HEK293T (cell line): ENCODE data around the gene PSENEN.

Experiments
- CTCF ChIA-PET: fragments of 350-600 bp; formaldehyde crosslinking; extraction: SDS; loops from one replicate; lab custom pipeline; 2021; ENCODE audit warnings: antibody characterized with exemption, inconsistent platforms; lab: Yijun Ruan, JAX
- POLR2A ChIA-PET: fragments of 350-600 bp; formaldehyde crosslinking; extraction: SDS; loops from one replicate; lab custom pipeline; 2020; ENCODE audit warnings: antibody characterized with exemption, inconsistent platforms; lab: Yijun Ruan, JAX
- DNase-seq: peaks from one replicate; pipeline ENCODE4 v3.0.0; 2012; ENCODE audit warnings: mixed read lengths; ENCODE audit errors: extremely low spot score
- ARNT ChIP-seq: fragments of 450-650 bp; IDR thresholded peaks from 2 replicates; pipeline ENCODE4 v1.6.1; 2017; ENCODE audit warnings: mild to moderate bottlenecking
- BHLHE40 ChIP-seq: fragments of 450-650 bp; IDR thresholded peaks from 2 replicates; pipeline ENCODE4 v1.6.1; 2016; ENCODE audit warnings: mild to moderate bottlenecking, moderate library complexity, borderline replicate concordance
- CTBP1 ChIP-seq: fragments of 450-650 bp; IDR thresholded peaks from 2 replicates; pipeline ENCODE4 v1.6.1; 2016; ENCODE audit warnings: borderline replicate concordance
- ELF4 ChIP-seq: fragments of 450-650 bp; IDR thresholded peaks from 2 replicates; pipeline ENCODE4 v1.6.1; 2017; ENCODE audit warnings: antibody characterized with exemption
- FOXA1 ChIP-seq: fragments of 450-650 bp; IDR thresholded peaks from 2 replicates; pipeline ENCODE4 v1.6.1; 2016; ENCODE audit warnings: mild to moderate bottlenecking
- FOXK2 ChIP-seq: fragments of 450-650 bp; IDR thresholded peaks from 2 replicates; pipeline ENCODE4 v1.6.1; 2016; ENCODE audit warnings: mild to moderate bottlenecking
- FOXM1 ChIP-seq: fragments of 450-650 bp; IDR thresholded peaks from 2 replicates; pipeline ENCODE4 v1.6.1; 2017; ENCODE audit warnings: mild to moderate bottlenecking, borderline replicate concordance
- HDGF ChIP-seq: fragments of 450-650 bp; IDR thresholded peaks from 2 replicates; pipeline ENCODE4 v1.6.1; 2017; ENCODE audit warnings: antibody characterized with exemption, borderline replicate concordance
- L3MBTL2 ChIP-seq: fragments of 450-650 bp; conservative IDR thresholded peaks from 2 replicates; pipeline ENCODE4 v1.6.1; 2016; ENCODE audit warnings: mild to moderate bottlenecking
- LEF1 ChIP-seq: fragments of 450-650 bp; IDR thresholded peaks from 2 replicates; pipeline ENCODE4 v1.6.1; 2017; ENCODE audit warnings: mild to moderate bottlenecking, borderline replicate concordance
- NFRKB ChIP-seq: fragments of 450-650 bp; IDR thresholded peaks from 2 replicates; pipeline ENCODE4 v1.6.1; 2016; ENCODE audit warnings: mild to moderate bottlenecking, moderate library complexity
- PKNOX1 ChIP-seq: fragments of 450-650 bp; IDR thresholded peaks from 2 replicates; pipeline ENCODE4 v1.6.1; 2016
- SP1 ChIP-seq: fragments of 450-650 bp; IDR thresholded peaks from 2 replicates; pipeline ENCODE4 v1.6.1; 2017
- SUZ12 ChIP-seq: fragments of 450-650 bp; IDR thresholded peaks from 2 replicates; pipeline ENCODE4 v1.6.1; 2016; ENCODE audit warnings: mild to moderate bottlenecking
- TARDBP ChIP-seq: fragments of 450-650 bp; IDR thresholded peaks from 2 replicates; pipeline ENCODE4 v1.6.1; 2016
- ZNF384 ChIP-seq: fragments of 450-650 bp; IDR thresholded peaks from 2 replicates; pipeline ENCODE4 v1.6.1; 2016

PSENEN gene

GRCh38 chr19:35716801-35717664 lies 28.4 kb upstream of the PSENEN start:
- no peak for TF ChIP-seq ARNT
- 0 out of 2 replicates have a peak, but pooled peaks have one; percentile 11 for TF ChIP-seq HDGF
- peak; percentile 28 for TF ChIP-seq L3MBTL2
- no peak for TF ChIP-seq ZNF384
- no peak for TF ChIP-seq NFRKB
- peak; percentile 78 for TF ChIP-seq ELF4
- TF ChIP-seq LEF1, result no peak
- no peak for TF ChIP-seq FOXA1
- peak; percentile 58; the same call in 1 of the 2 replicates for TF ChIP-seq SUZ12
- TF ChIP-seq CTBP1, result peak; percentile 9; the same call in 1 of the 2 replicates
- no peak for TF ChIP-seq SP1
- peak; percentile 79 for DNase-seq
- POLR2A ChIA-PET, result no interaction called here
- CTCF ChIA-PET, result no interaction called here

DNA sequence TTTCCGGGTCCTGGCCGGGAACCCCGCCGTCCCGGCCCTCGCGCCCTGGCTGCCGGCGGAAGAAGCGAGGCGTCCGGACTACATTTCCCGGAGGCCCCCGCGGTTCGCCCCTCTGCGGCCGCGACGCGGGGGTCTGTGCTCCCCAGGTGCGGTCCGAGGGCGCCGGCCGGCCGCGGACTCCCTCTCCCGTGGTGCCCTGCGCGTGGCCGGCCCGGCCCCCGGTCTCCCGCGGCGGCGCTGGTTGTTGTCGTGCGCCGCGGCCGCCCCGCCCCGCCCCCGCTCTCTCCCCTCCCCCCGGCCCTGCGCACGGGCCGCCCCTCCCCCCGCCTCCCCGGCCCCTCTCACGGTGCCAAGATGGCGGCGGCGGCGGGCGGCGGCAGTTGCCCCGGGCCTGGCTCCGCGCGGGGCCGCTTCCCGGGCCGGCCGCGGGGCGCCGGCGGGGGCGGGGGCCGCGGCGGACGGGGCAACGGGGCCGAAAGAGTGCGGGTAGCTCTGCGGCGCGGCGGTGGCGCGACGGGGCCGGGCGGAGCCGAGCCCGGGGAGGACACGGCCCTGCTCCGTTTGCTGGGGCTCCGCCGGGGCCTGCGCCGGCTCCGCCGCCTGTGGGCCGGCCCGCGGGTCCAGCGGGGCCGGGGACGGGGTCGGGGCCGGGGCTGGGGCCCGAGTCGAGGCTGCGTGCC lies 27.6 kb upstream of the PSENEN start, which contains the start of gene KMT2B:
Gene KMT2B, plus strand, starts transcription at position 339 of the 680 bp plus-strand sequence. Its CDS starts 16 bp downstream, at position 355.
- DNase-seq, result peak; percentile 96
- ChIA-PET POLR2A (interaction anchor here (1.3 to 1.5 kb wide), 2 partner anchors 23 to 31 kb away, joined by 6 to 9 read pairs; partner anchors contain the start of gene LIN37), CTCF (no interaction called here)
- TF ChIP-seq ELF4 (no peak), FOXK2 (no peak), SP1 (no peak), L3MBTL2 (no peak), ARNT (no peak), TARDBP (no peak), SUZ12 (no peak), FOXM1 (no peak), BHLHE40 (no peak), LEF1 (no peak), FOXA1 (no peak)

DNA sequence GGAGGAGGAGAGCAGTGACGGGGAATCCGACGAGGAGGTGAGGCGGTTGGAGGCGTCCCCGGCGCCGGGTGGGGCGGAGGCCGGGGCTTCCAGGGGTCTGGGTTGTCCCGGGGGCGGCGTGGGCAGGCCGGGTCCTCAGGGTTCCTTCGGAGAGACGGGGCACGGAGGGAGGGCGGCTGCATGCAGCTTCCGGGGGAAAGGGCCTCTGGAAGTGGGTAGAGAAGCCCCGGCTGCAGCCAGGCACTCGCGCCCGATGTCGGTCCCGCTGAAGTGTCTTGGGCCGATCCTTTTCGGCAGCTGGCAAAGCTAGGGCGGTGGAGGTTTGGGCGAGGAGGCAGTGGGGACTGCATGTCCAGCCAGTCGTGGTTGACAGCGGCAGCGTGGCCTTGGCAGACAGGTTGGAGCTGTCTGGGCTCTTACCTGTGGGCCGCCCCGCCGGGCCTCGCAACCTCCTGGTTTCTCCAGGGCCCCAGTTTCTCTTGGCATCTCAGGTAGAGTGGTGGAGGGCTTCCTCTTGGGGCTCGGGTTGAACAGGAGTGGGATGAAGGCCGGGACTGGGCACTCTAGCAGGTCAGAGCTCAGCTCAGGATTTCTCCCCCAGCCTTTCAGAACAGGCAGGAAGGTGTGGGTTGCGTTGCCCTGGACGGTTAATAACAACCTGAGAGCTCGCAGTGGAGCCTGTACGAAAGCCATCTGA lies 27.0 kb upstream of the PSENEN start:
- peak; percentile 30 for DNase-seq
- POLR2A ChIA-PET, result interaction anchor here (1.0 to 2.2 kb wide), 4 partner anchors 22 to 73 kb away, joined by 3 to 10 read pairs (median 8); partner anchors contain the start of genes LIN37, PSENEN and U2AF1L4
- TF ChIP-seq SUZ12 (no peak), FOXM1 (no peak), LEF1 (no peak), BHLHE40 (no peak), HDGF (no peak), ARNT (no peak), SP1 (no peak), NFRKB (no peak), ZNF384 (no peak), FOXK2 (no peak), FOXA1 (no peak), L3MBTL2 (no peak), CTBP1 (no peak), TARDBP (no peak), ELF4 (no peak), PKNOX1 (no peak)
- CTCF ChIA-PET, result no interaction called here

DNA sequence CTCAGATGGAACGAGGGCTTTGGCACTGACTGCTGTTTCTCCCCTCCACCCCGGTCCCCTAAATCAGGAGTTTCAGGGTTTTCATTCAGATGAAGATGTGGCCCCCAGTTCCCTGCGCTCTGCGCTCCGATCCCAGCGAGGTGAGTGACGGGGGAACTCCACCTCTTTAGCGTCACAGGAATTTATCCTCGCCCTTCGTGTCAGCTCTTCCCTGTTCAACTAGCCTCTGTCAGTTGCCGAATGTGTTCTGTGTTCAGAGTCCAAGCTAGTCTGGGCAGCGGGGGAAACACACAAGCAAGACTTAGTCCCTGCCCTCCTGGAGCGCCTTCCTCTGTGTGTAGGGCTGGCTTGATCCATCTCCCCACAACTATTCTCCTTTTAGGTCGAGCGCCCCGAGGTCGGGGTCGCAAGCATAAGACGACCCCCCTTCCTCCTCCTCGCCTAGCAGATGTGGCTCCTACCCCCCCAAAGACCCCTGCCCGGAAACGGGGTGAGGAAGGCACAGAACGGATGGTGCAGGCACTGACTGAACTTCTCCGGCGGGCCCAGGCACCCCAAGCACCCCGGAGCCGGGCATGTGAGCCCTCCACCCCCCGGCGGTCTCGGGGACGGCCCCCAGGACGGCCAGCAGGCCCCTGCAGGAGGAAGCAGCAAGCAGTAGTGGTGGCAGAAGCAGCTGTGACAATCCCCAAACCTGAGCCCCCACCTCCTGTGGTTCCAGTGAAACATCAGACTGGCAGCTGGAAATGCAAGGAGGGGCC lies 25.9 kb upstream of the PSENEN start:
- POLR2A ChIA-PET, result interaction anchor here (1.0 to 2.2 kb wide), 4 partner anchors 21 to 75 kb away, joined by 3 to 10 read pairs (median 8); partner anchors contain the start of genes LIN37, PSENEN and U2AF1L4
- no peak for TF ChIP-seq ZNF384
- no peak for TF ChIP-seq ARNT
- no peak for TF ChIP-seq LEF1
- no peak for TF ChIP-seq FOXA1
- TF ChIP-seq L3MBTL2, result no peak
- TF ChIP-seq FOXM1, result no peak
- TF ChIP-seq HDGF, result no peak
- no peak for TF ChIP-seq SP1
- no peak for TF ChIP-seq PKNOX1
- no peak for TF ChIP-seq CTBP1
- TF ChIP-seq FOXK2, result no peak
- TF ChIP-seq ELF4, result no peak
- no peak for TF ChIP-seq BHLHE40
- TF ChIP-seq NFRKB, result no peak
- TF ChIP-seq SUZ12, result no peak
- no peak for TF ChIP-seq TARDBP
- CTCF ChIA-PET, result no interaction called here

DNA sequence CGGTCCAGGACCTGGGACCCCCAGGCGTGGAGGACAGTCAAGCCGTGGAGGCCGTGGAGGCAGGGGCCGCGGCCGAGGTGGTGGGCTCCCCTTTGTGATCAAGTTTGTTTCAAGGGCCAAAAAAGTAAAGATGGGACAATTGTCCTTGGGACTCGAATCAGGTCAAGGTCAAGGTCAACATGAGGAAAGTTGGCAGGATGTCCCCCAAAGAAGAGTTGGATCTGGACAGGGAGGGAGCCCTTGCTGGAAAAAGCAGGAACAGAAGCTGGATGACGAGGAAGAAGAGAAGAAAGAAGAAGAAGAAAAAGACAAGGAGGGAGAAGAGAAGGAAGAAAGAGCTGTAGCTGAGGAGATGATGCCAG lies 25.3 kb upstream of the PSENEN start:
- DNase-seq, result no peak
- CTCF ChIA-PET, result no interaction called here
- POLR2A ChIA-PET, result interaction anchor here (2.2 to 2.5 kb wide), 2 partner anchors 20 to 25 kb away, joined by 10 read pairs; partner anchors contain the start of genes PSENEN and U2AF1L4
- TF ChIP-seq L3MBTL2, result no peak

More for the DNA sequence above, 25.9 kb upstream of the PSENEN start:
- no peak for DNase-seq
